Uterus (tissue), 4 donors: ENCODE data around the gene ENO4. TPM values are rescaled to one million over a fixed set of nuclear protein-coding genes. Genes with fewer than 3 reads are reported as not detected.

Source experiments
- DNase-seq, 2 donors: peaks; one replicate each; pipeline ENCODE4 v3.0.0-alpha.2; 2019 to 2020
- H3K27ac ChIP-seq, 2 donors: fragments of 200-600 bp; sonication (generic); 1 replicate in 1 of 2; 2 replicates in 1 of 2; pipeline ENCODE4 v1.5.1; 2016 to 2018
- H3K27me3 ChIP-seq, 2 donors: fragments of 200-600 bp; sonication (generic); one replicate each; pipeline ENCODE4 v1.5.1; 2018 to 2019; ENCODE audit warnings: control low read depth in 1 of 2
- H3K36me3 ChIP-seq, 2 donors: fragments of 200-600 bp; sonication (generic); one replicate each; pipeline ENCODE4 v1.5.1; 2019; ENCODE audit warnings: control low read depth in 1 of 2
- H3K4me1 ChIP-seq, 2 donors: fragments of 200-600 bp; sonication (generic); one replicate each; pipeline ENCODE4 v1.5.1; 2018 to 2019; ENCODE audit warnings: control low read depth in 1 of 2
- H3K4me3 ChIP-seq, 2 donors: fragments of 200-600 bp; sonication (generic); 1 replicate in 1 of 2; 2 replicates in 1 of 2; pipeline ENCODE4 v1.5.1; 2018 to 2019; ENCODE audit warnings: mild to moderate bottlenecking in 1 of 2
- H3K9me3 ChIP-seq, 2 donors: fragments of 200-600 bp; sonication (generic); one replicate each; pipeline ENCODE4 v1.5.1; 2019; ENCODE audit warnings: control low read depth in 1 of 2
- POLR2A ChIP-seq, 2 donors: fragments of 450-650 bp; IDR thresholded peaks; one replicate each; pipeline ENCODE4 v1.6.1; 2016; ENCODE audit warnings: antibody characterized with exemption in 2 of 2, mild to moderate bottlenecking in 1 of 2, moderate library complexity in 1 of 2
- intact Hi-C: fragments of 100-400 bp; cut with DNase I; formaldehyde crosslinking; loops from one replicate; pipeline ENCODE4 v1.15.1; 2023; ENCODE audit warnings: low total_unique reads
- total RNA-seq, 4 donors: library from RNA; depleted of rRNA in 3 of 4; stranded (reverse); fragments of >200 nt in 3 of 4; gene quantifications; one replicate each; pipeline versions ENCODE4 v1.1.0 to v1.2.4, GENCODE V29; 2014 to 2023
- TF ChIP-seq, protein P1 (sequence below), 4 experiments: fragments of 200-600 bp in 2 of 4; fragments of 450-650 bp in 2 of 4; sonication (generic) in 2 of 4; IDR thresholded peaks; one replicate each; pipeline ENCODE4 v1.5.1; 2016 to 2019; ENCODE audit warnings: antibody characterized with exemption in 4 of 4, mild to moderate bottlenecking in 2 of 4, moderate library complexity in 1 of 4
- donor health status: DM: yes; HTN: yes; CAD: no.

ENO4 gene
- total RNA-seq, 4 donors from 2014 or later = 0.67 to 2.6 (median 2.2) TPM; not detected in 1

DNA sequence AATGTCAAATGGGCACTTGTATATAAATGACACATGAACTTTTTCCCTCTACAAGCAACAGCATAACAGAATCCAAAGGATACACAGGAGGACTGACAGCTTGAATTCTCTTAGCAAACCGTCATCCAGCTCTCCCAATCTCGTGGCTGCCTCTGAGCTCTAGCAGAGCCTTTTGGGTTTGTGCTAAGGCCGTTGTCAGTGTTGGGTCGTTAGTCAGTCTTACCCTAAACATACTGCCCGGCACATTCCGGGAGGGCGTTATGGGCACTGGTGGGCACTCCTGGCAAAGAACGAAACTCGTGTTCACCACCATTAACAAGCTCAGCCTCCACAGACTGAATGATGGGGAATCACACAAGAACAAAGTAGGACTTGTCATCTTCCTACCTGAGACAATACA lies 19.6 kb upstream of the ENO4 start:
- Histone ChIP-seq H3K27ac (no peak overlapping the region), H3K27me3 (no peaks in the 10 kb centered on the region), H3K4me1 (no peaks in the 10 kb centered on the region), H3K4me3 (no peak overlapping the region), H3K36me3 (no peaks in the 10 kb centered on the region), H3K9me3 (no peaks in the 10 kb centered on the region)
- intact Hi-C loops = no loop called here
- TF ChIP-seq POLR2A (IDR thresholded peaks at IDR 0.05) = no peak
- TF ChIP-seq, protein P1, sequence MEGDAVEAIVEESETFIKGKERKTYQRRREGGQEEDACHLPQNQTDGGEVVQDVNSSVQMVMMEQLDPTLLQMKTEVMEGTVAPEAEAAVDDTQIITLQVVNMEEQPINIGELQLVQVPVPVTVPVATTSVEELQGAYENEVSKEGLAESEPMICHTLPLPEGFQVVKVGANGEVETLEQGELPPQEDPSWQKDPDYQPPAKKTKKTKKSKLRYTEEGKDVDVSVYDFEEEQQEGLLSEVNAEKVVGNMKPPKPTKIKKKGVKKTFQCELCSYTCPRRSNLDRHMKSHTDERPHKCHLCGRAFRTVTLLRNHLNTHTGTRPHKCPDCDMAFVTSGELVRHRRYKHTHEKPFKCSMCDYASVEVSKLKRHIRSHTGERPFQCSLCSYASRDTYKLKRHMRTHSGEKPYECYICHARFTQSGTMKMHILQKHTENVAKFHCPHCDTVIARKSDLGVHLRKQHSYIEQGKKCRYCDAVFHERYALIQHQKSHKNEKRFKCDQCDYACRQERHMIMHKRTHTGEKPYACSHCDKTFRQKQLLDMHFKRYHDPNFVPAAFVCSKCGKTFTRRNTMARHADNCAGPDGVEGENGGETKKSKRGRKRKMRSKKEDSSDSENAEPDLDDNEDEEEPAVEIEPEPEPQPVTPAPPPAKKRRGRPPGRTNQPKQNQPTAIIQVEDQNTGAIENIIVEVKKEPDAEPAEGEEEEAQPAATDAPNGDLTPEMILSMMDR (IDR thresholded peaks at IDR 0.05) = no peak
- DNase-seq = no peak

DNA sequence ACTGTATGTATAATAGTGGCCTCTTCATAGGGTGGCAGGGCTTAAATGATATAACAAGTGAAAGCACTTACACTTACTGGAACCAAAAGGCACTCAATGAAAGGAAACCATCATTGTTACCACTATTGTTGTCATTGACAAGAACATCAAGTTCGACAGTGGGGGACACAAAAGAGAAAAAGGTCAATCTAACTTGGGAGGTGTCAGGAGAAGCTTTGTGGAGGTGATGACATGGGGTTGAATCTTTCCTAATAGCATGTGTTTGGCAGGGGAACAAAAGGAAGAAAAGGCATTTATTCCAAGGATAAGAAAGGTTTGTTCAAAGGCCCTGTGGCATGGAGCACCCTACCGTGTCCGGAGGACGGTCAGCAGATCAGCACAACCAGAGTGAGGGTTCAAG lies 18.2 kb upstream of the ENO4 start:
- Histone ChIP-seq H3K9me3 (no peaks in the 10 kb centered on the region), H3K27ac (no peak overlapping the region), H3K4me1 (no peaks in the 10 kb centered on the region), H3K27me3 (no peaks in the 10 kb centered on the region), H3K4me3 (no peak overlapping the region), H3K36me3 (no peaks in the 10 kb centered on the region)
- no peak for TF ChIP-seq POLR2A (IDR thresholded peaks at IDR 0.05)
- TF ChIP-seq, protein P1 (IDR thresholded peaks at IDR 0.05) = no peak
- intact Hi-C loops = no loop called here
- no peak for DNase-seq

DNA sequence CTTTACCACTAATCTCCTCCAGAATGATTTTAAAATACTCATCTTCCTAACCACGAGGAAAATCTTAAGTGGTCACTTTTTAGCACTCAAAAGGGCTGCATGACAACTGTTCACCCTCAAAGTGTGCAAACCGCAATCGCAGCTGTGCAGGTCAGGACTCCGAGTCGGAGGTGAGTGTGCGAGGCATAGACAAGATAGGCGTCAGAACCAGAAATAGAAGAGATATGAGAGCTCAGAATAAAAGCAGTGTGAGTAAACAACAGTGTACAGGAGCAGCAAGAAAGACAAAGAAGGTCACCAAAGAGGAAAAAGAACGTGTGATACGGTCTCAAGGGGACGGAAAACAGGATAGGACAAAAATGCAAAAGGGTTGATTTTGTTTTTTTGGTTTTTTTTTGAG lies 17.5 kb upstream of the ENO4 start:
- no peak for TF ChIP-seq POLR2A (IDR thresholded peaks at IDR 0.05)
- TF ChIP-seq, protein P1 (IDR thresholded peaks at IDR 0.05) = no peak
- H3K4me3 ChIP-seq = no peak overlapping the region

DNA sequence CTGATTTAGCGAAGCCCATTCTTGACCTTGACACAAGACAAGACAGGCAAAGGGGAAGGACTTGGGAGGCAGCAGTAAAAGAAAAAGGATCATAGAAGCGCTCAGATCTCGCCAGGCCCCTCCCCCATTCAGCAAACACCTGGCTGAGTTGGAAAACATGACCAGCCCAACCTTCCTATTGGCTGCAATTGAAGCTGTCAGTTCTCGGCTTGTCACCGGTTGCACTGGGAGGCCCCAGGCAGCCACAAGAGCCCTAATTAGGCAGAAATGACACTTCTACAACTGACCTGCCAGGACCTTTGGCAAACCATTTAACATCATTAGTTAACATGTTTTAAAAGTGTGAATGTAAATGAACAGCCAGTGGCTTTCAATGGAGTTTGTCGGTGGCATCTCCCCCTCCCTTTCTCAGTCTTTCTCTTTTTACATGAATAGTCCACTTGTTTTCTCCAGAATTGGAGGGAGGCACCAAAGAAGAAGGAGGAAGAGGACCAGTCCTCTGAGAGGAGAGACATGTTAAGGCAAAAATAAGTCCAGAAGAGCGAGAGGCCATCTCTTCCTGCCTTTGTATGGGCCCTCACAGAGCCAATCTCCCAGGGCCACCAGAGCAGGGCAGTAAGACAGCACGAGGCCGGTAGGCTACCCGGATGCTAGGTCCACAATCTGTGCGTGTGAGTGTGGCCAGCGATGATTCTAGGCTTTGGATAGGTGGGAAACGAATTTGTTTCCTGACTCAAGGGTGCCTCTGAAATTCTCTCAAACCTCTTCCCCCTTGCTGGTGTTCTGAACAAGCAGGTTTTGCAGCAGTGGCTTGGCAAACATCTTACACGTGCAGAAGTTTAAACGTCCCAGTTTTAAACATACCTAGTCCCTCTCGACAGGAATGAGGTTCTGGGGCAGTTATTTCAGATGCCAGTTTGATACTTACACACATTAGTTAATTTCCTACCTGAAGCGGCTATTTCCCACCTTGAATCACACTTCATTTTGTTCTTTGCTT lies 15.0 kb upstream of the ENO4 start:
- Histone ChIP-seq H3K27me3 (no peaks in the 10 kb centered on the region), H3K4me3 (no peak overlapping the region), H3K9me3 (no peaks in the 10 kb centered on the region), H3K4me1 (no peaks in the 10 kb centered on the region), H3K36me3 (no peaks in the 10 kb centered on the region), H3K27ac (no peak overlapping the region)
- DNase-seq = no peak
- intact Hi-C loops = no loop called here
- TF ChIP-seq, protein P1 (IDR thresholded peaks at IDR 0.05) = no peak
- TF ChIP-seq POLR2A (IDR thresholded peaks at IDR 0.05) = no peak

More for the DNA sequence above, 17.5 kb upstream of the ENO4 start:
- Histone ChIP-seq H3K27me3 (no peaks in the 10 kb centered on the region), H3K36me3 (no peaks in the 10 kb centered on the region), H3K4me1 (no peaks in the 10 kb centered on the region), H3K9me3 (no peaks in the 10 kb centered on the region), H3K27ac (no peak overlapping the region)
- intact Hi-C loops = no loop called here
- no peak for DNase-seq

DNA sequence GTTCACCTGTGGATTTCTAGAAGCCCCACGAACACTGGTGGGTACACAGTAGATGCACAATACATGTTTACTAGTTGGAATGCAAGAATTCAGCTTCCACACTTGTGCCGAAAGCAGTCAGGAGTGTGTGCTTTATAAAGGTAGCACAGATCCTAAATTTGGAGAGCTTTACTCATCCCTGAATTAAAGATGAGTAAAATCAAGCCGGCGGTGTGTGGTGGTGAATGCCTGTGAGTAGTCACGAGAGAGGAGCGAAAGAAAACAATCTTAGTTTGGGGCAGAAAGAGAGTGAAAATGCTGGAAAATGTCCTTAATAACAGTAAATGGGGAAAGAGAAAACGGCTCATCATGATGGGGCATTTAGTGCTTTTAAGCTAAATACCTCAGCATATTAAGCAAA lies 13.6 kb upstream of the ENO4 start:
- H3K9me3 ChIP-seq = no peaks in the 10 kb centered on the region
- H3K36me3 ChIP-seq = no peaks in the 10 kb centered on the region
- no peak for TF ChIP-seq POLR2A (IDR thresholded peaks at IDR 0.05)
- TF ChIP-seq, protein P1 (IDR thresholded peaks at IDR 0.05) = no peak
- H3K27ac ChIP-seq = no peak overlapping the region
- intact Hi-C loops = no loop called here
- no peaks in the 10 kb centered on the region for H3K4me1 ChIP-seq
- H3K4me3 ChIP-seq = no peak overlapping the region
- H3K27me3 ChIP-seq = no peaks in the 10 kb centered on the region
- no peak for DNase-seq
